ENCODE measurements around the gene PITPNM1. TPM values are rescaled to one million over a fixed set of nuclear protein-coding genes. Genes with fewer than 3 reads are reported as not detected.

The PITPNM1 gene
- total RNA-seq, 2 donors from 2014 or later, result 10.7 to 30.7 TPM

GRCh38 chr11:67500831-67501715, 4.1 kb downstream of the PITPNM1 start:
- DNase-seq (ENCODE audit: low spot score), result no peak
- Histone ChIP-seq H3K4me3 (no peak overlapping the region), H3K27me3 (no peaks in the 10 kb centered on the region), H3K27ac (no peak overlapping the region), H3K4me1 (peaks cover 0 to 28% of the 10 kb centered on the region in 2 donors), H3K9me3 (no peaks in the 10 kb centered on the region), H3K36me3 (peaks cover 15% of the 10 kb centered on the region)
- no peak for TF ChIP-seq CTCF (IDR thresholded peaks at IDR 0.05)

GRCh38 chr11:67500484-67500821, 4.7 kb downstream of the PITPNM1 start:
- H3K4me3 ChIP-seq, result no peak overlapping the region
- no peak overlapping the region for H3K27ac ChIP-seq
- H3K9me3 ChIP-seq, result no peaks in the 10 kb centered on the region
- no peak for DNase-seq (ENCODE audit: low spot score)
- TF ChIP-seq CTCF (IDR thresholded peaks at IDR 0.05), result no peak
- peaks cover 0 to 22% of the 10 kb centered on the region in 2 donors for H3K4me1 ChIP-seq
- H3K27me3 ChIP-seq, result no peaks in the 10 kb centered on the region
- peaks cover 15% of the 10 kb centered on the region for H3K36me3 ChIP-seq

DNA sequence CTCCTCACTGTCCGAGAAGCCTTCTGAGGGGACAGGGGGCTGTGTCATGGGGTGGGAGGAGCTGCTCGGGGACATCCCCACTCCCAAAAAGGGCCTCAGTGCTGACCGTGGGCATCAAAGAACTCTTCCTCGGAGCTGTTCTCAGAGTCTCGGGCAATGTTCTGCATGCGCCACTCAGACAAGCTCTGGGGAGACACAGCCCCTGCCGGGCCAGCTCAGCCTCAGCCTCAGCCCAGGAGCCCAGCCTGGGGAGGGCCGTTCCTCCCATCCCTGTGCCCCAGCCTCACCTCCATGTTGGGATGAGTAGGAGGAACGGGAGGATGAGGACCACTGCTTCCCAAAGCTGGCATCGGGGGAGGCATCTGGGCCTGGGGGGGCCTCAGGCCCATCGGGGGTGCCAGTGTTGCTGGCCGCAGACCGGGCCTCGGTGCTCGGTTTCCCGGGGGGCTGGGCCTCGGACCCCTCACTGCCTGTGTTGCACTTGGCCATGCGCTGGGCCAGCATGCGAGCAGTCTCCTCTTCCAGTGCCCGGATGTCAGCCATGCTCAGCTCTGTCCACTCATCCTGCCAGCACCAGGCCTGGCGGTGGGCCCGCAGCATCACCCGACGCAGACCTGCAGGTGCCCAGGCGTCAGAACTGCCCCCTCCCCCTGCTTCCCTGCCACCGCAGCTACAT, 5.2 kb downstream of the PITPNM1 start:
- H3K4me1 ChIP-seq, result peaks cover 0 to 18% of the 10 kb centered on the region in 2 donors
- H3K36me3 ChIP-seq, result peaks cover 15% of the 10 kb centered on the region
- TF ChIP-seq CTCF (IDR thresholded peaks at IDR 0.05), result no peak
- DNase-seq (ENCODE audit: low spot score), result no peak
- H3K4me3 ChIP-seq, result no peak overlapping the region
- no peaks in the 10 kb centered on the region for H3K27me3 ChIP-seq
- H3K27ac ChIP-seq, result no peak overlapping the region
- H3K9me3 ChIP-seq, result no peaks in the 10 kb centered on the region

DNA sequence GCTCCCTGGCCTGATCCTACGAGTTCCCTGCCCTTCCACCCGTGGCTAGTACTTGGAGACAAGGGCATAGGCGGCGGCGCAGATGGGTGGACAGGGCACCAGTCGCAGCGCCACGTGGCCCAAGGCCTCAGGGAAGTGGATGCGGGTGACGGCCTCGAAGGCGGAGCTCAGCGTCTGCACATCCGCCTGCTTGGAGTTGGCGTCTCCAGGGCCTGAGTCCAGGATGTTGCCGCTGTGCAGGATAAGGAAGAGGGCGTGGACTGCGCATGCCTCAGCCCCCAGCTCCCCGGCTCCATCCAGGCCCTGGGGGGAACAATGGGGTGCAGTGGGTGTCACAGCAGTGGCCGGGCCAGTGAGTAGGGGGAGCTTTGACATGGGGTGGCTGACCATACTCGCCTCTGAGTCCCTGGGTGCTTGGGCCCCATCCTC, 6.6 kb downstream of the PITPNM1 start:
- peak overlapping the region in 1 of 2 donors; percentile 22 for H3K27ac ChIP-seq

GRCh38 chr11:67497656-67498291, 7.4 kb downstream of the PITPNM1 start:
- Histone ChIP-seq H3K36me3 (peaks cover 28% of the 10 kb centered on the region), H3K4me3 (no peak overlapping the region), H3K9me3 (no peaks in the 10 kb centered on the region), H3K27me3 (no peaks in the 10 kb centered on the region), H3K27ac (peak overlapping the region in 1 of 2 donors; percentile 22), H3K4me1 (no peaks in the 10 kb centered on the region)
- DNase-seq (ENCODE audit: low spot score), result no peak
- TF ChIP-seq CTCF (IDR thresholded peaks at IDR 0.05), result no peak

More for the DNA sequence above, 6.6 kb downstream of the PITPNM1 start:
- DNase-seq (ENCODE audit: low spot score), result no peak
- TF ChIP-seq CTCF (IDR thresholded peaks at IDR 0.05), result no peak
- Histone ChIP-seq H3K9me3 (no peaks in the 10 kb centered on the region), H3K4me3 (no peak overlapping the region), H3K27me3 (no peaks in the 10 kb centered on the region), H3K4me1 (peaks cover 0 to 4% of the 10 kb centered on the region in 2 donors), H3K36me3 (peaks cover 20% of the 10 kb centered on the region)

Measured in right atrium auricular region (tissue), 2 donors.